Keratinocyte (primary cell): ENCODE data around the gene ATP2B1.

ENCODE experiments used
- EZH2 ChIP-seq: IDR thresholded peaks from one replicate; pipeline ENCODE4 v1.6.1; 2012; ENCODE audit warnings: inconsistent platforms, mild to moderate bottlenecking, low read length, moderate library complexity
- TF ChIP-seq, protein P1 (sequence below), 3 experiments: IDR thresholded peaks in 1 of 3; conservative IDR thresholded peaks in 1 of 3; optimal IDR thresholded peaks in 1 of 3; 2 replicates in 2 of 3; 3 replicates in 1 of 3; pipeline versions ENCODE3 to v1.5.1; 2011; ENCODE audit warnings: low read length in 3 of 3, mild to moderate bottlenecking in 3 of 3, moderate library complexity in 2 of 3, control low read depth in 1 of 3, inconsistent platforms in 1 of 3; ENCODE audit not compliant: insufficient read depth in 2 of 3; ENCODE audit errors: extremely low read depth in 1 of 3

DNA sequence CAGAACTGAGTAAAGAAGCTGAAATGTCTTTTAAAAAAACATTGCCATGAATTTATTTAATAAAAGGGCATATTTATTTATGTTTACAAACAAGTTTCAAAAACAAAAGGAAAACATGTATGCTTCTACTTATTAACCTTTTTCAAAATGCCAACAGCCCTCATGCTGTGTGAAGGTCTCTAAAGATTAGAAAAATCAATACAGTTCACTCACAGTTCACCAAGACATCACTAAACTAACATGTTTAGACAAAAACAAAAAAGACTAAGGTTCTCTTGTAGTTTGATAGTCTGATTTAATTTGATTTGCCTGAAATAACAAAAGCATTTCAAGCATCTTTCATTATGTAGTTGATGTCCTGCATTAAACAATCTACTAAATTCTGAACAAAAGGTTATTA, 118.9 kb downstream of the ATP2B1 start:
- TF ChIP-seq, protein P1, sequence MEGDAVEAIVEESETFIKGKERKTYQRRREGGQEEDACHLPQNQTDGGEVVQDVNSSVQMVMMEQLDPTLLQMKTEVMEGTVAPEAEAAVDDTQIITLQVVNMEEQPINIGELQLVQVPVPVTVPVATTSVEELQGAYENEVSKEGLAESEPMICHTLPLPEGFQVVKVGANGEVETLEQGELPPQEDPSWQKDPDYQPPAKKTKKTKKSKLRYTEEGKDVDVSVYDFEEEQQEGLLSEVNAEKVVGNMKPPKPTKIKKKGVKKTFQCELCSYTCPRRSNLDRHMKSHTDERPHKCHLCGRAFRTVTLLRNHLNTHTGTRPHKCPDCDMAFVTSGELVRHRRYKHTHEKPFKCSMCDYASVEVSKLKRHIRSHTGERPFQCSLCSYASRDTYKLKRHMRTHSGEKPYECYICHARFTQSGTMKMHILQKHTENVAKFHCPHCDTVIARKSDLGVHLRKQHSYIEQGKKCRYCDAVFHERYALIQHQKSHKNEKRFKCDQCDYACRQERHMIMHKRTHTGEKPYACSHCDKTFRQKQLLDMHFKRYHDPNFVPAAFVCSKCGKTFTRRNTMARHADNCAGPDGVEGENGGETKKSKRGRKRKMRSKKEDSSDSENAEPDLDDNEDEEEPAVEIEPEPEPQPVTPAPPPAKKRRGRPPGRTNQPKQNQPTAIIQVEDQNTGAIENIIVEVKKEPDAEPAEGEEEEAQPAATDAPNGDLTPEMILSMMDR (optimal IDR thresholded peaks at IDR 0.05 in 1 of 3, IDR thresholded peaks at IDR 0.05 in 1 of 3, conservative IDR thresholded peaks at IDR 0.05 in 1 of 3; ENCODE audit: extremely low read depth in 1 of 3, insufficient read depth in 2 of 3, low read length in 3 of 3) = no peak
- no peak for TF ChIP-seq EZH2
